Midbrain (tissue), 1 donor: ENCODE data around the gene SLC12A3.
"Not testable (repeated sequence)": the region's sequence is repeated elsewhere in the genome, so short reads cannot be mapped to it uniquely, and the experiment has no call there.

ENCODE experiments used
- DNase-seq: peaks from one replicate; lab custom pipeline; 2025; lab: John Stamatoyannopoulos, UW

The SLC12A3 gene

DNA sequence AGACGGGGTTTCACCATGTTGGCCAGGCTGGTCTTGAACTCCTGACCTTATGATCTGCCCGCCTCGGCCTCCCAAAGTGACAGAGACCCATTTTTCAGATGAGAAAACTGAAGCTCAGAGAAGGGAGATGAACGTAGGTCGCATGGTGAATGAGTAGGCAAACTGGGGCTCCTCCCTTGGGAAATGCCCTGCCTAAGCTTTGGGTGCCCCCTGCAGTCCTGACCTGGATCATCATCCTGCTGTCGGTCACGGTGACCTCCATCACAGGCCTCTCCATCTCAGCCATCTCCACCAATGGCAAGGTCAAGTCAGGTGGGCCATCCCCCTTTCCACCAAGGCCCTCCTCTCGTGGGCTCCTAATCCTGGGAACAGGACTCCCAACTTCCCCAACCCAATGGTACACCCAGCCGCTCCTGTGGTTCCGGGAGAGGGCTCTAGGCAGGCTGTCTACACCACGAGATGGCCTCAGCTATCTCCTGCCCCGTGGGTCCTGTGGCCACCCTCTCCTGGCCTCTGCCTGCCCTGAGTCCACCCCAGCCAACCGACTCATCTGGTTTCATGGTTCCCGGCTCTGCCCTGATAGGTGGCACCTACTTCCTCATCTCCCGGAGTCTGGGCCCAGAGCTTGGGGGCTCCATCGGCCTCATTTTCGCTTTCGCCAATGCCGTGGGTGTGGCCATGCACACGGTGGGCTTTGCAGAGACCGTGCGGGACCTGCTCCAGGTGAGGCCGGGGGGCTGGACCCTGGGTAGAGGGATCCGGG, 4.7 kb downstream of the SLC12A3 start:
- DNase-seq: no peak

DNA sequence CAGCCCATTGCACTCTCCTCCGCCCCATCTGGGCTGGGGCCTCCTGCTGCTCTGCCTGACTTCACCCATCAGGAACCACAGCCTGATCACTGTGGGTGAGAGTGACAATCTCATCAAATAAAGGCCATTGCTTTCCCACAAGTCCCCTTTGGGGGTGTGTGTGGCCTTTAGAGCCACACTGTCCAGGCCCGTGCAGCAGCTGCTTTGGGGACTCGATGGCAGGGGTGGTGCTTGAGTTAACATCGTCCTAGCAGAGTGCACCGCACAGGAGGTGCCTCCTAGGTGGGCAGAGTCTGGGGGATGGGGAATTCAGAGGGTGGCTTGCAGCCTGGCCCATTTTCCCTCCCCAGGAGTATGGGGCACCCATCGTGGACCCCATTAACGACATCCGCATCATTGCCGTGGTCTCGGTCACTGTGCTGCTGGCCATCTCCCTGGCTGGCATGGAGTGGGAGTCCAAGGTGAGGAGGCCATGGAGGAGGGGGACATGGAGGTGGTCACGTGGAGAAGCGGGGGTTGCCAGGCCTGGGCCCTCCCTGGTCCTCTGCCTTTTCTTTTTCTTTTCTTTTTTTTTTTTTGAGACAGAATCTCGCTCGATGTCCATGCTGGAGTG, 5.4 kb downstream of the SLC12A3 start:
- DNase-seq: no peak

DNA sequence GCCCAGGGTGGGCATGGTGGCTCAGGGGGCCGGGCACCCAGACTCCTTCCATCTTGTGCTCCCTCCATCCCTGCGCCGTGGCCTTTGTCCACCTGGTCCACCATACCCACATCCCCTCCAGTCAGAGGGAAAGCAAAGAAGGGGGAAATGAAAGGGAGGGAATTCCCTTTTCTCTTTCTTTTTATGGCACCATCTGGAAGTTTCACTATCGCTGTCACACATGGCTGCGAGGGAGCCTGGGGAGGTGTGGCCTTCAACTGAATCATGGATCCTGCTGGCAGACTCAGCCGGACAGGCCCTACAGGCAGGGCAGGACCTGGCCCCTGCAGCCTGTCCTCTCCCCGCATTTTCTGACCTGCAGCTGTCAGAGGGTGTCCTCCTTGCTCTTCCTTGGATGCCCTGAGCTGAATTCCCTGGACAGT, 6.2 kb downstream of the SLC12A3 start:
- DNase-seq: no peak

DNA sequence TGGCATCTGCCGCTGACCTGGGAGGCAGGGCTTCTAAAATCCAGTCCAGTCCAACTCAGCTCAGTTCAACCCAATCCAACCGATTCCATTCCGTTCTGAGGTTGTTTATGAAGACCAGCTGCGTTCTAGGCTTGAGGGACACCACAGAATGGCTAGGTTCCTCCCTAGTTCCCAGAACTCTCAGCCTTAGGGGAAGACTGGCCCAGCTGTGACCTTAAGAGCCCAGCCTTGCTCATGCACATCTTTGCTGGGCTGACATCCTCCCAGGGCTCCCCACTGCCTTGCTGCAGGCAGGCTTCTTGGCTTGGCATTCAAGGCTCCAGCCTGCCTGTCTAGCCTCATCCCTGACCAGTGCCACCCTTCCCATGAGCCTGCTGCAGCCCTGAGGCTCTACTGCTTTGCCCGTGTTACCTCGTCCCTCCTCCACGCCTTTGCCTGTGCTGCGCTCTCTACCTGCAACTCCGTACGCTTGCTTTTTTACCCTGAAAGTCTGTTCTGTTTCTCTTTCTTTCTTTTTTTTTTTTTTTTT, 7.9 kb downstream of the SLC12A3 start:
- no peak for DNase-seq

DNA sequence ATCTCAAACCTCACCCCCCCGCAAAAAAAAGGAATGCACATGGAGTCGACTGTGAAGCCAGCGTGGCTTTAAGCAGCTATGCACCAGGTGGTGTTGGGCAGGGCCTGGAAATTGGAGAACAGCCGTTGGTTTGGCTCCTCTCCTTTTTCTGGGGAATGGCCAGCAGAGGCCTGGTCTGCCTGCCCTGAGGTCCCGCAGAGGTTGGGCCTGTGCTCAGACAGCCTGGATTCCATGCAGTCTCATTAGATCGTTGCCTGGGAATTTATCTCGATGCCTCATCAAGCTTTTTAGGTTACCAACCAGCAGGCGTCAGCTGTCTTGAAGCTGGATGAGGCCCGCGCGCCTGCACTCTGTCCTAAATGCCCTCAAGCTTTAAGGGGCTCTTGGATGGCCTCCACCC, 9.8 kb downstream of the SLC12A3 start:
- no peak for DNase-seq

DNA sequence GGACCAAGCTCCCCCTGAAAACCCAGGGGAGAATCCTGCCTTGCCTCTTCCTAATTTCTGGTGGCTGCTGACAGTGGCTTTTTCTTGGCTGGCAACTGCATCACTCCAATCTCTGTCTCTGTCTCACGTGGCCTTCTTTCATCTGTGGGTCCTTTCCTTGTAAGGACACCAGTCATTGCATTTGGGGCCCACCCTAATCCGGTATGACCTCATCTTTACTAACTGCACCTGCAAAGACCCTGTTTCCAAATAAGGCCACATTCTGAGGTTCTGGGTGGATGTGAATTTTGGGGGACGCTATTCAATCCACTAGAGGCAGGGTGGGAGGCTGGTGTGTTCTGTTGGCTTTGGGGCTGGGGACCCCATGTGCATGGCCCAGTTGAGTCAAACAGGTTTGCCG, 11.0 kb downstream of the SLC12A3 start:
- no peak for DNase-seq

DNA sequence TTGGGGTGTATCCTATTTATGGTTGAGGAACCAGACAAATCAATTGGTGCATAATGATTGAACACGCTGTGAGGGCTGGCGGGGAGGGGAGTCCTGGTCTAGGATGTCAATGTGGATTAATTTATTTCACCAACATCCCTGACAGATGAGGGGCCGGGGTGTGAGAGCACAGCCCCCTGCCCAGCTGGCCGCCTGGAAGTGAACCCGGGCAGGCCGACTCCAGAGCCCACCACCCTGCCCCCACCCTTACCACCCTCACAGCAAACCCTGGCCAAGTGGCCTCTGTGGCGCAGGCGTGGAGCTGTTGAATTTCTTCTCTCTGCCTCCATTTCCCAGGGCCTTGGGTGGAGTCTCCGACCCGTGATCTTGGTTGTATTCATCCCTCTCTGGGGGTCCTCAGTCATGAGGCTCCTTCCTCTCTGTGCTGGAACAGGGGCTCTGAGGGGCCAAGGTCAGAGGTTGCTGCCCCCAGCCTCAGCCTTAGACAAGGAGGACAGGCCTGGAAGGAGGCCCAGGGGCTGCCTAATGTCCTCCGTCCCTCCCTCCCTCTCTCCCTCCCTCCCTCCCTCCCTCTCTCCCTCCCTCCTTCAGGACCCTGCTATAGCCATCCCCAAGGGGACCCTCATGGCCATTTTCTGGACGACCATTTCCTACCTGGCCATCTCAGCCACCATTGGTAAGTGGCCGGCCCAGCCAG, 12.6 kb downstream of the SLC12A3 start:
- no peak for DNase-seq

DNA sequence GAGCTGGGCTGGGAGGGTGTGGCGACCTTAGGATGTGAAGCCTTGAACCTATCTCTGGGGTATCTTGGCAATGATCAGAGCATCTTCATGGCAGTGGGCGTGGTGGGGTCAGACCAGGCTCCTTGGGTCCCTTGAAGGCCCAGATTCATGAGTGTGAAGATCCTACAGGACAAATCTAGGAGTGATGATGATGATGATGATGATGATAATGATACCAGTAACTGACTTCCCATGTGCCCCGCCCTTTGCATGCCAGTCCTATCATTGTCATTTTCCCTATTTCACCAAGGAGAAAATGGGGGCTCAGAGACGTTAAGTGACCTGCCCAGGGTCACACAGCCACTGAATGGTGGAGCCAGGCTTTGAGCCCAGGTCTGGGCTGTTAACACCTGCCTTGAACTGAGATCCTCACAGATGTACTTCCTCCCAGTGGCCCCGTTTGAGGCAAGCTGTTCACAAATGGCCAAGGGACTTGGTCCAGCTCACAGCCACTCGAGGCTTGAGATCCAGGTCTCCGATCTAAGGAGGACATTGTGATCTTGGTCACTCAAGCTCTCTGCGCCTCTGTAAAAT, 13.4 kb downstream of the SLC12A3 start:
- DNase-seq: no peak

DNA sequence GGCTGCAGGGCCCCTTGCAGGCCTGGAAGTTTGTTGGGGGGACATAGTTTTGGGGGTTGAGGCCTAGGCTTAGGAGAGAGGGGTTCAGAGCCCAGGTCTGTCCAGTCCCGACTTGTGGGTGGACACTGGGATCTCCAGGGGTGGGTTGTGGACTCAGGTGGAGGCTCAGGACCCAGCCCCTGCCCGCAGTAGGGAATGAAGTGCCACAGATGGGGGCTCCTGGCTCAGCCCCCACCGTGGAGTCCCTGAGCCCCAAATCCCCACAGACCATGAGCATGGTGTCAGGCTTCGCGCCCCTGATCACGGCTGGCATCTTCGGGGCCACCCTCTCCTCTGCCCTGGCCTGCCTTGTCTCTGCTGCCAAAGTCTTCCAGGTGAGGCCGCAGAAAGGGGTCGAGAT, 14.3 kb downstream of the SLC12A3 start:
- DNase-seq: no peak

DNA sequence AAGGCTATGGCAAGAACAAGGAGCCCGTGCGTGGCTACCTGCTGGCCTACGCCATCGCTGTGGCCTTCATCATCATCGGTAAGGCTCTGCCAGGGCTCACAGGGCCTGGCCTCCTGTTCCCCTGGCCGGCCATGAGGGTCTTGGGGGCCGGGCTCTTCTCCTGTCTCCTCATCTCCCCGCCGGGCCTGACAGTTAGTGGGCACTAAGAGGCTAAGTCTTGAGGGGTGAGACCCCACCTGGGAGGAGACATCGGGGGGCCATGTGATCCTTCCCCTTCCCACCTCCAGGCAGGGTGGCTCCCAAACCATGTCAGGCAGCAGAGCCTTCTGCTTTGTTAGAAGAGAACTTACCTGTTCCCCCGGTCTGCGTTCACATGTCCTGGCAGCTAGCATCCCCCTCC, 15.2 kb downstream of the SLC12A3 start:
- no peak for DNase-seq

DNA sequence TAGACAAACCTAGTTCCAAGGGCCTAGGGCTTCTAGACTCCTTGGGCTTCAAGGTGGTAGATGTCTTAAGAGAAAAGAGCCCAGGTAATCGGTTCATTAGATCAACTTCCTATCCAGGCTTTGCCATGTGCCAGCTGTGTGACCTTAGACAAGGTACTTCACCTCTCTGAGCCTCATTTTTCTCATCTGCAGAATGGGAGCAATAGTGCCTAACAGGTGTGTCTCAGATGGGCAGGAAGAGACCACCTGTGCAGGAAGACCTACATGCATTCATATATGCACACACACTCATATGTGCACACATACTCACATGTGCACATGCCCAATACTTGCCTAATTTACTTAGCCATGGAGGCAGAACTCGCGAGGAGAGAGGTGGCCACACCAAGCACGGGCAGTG, 15.7 kb downstream of the SLC12A3 start:
- DNase-seq: no peak

DNA sequence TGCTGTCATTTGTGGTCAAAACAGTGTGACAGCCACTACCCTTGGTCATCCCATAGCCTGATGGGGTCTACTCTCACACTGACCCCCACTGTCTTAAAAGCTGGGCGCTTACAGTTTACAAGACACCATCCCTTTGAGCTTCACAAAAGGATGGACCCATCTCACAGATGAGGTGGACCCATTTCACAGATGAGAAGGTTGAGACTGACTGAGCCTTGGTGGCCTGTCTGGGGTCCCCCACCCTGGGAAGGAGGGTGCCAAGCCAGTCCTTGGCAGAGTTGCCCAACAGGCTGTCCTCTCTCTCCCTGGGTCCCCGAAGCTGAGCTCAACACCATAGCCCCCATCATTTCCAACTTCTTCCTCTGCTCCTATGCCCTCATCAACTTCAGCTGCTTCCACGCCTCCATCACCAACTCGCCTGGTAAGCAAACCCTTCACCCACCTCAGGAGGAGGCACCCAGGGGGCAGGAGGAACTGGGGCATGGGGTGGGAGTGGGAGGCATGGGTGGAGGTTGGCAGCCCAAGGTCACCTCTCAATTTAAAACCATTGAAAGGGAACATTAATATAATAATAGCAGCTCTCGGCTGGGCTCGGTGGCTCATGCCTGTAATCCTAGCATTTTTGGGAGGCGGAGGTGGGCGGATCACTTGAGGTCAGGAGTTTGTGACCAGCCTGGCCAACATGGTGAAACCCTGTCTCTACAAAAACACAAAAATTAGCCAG, 17.2 kb downstream of the SLC12A3 start:
- DNase-seq: no peak

DNA sequence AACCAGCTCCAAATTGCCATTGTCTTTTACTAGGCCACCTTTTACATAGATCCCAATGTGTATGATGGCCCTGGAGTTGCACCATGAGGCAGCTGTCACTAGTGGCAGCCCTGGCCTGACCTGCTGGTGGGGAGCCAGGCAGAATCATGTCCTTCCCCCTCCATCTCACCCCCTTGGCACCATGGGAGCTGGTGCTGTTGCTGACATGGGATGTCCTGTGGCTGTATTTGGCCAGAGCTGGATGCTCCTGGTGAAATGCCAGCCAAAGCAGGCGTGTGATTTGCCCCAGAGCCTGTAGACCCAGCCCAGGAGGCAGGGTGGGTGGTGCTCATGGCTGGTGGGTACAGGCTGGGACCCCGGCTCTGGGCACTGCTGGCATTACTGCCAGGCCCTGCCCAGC, 18.6 kb downstream of the SLC12A3 start:
- DNase-seq: no peak

DNA sequence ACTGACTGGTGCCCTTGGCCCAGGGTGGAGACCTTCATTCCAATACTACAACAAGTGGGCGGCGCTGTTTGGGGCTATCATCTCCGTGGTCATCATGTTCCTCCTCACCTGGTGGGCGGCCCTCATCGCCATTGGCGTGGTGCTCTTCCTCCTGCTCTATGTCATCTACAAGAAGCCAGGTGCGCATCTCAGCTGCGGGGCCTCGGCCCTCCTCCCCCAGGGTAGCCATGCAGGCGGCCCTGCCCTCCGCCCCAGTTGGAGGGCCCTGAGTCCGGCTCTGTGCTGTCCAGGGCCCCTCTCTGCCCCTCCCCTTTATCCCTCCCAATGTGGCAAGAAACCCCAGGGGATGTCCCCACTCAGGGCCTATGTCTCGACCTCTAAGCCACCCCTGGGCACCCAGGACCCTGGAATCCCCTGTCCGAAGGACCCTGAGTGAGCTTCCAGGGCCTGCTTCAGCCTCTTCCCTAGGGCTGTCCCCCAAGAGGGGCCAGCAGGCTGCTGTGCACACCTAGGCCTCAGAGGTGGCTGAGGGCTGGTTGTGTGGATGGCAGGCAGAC, 19.1 kb downstream of the SLC12A3 start:
- DNase-seq: no peak

DNA sequence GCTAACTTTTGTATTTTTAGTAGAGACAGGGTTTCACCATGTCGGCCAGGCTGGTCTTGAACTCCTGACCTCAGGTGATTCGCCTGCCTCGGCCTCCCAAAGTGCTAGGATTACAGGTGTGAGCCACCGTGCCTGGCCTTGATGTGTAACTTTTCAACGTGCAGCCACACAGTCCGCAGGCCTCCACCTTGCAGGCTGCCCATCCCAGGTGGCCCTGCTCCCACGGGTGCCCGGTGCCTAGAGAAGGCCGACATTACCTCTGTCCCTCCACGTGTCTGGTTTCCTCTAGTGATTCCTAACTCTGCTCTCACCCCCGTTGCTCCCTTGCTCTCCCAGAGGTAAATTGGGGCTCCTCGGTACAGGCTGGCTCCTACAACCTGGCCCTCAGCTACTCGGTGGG, 19.9 kb downstream of the SLC12A3 start:
- not testable (repeated sequence) for DNase-seq

DNA sequence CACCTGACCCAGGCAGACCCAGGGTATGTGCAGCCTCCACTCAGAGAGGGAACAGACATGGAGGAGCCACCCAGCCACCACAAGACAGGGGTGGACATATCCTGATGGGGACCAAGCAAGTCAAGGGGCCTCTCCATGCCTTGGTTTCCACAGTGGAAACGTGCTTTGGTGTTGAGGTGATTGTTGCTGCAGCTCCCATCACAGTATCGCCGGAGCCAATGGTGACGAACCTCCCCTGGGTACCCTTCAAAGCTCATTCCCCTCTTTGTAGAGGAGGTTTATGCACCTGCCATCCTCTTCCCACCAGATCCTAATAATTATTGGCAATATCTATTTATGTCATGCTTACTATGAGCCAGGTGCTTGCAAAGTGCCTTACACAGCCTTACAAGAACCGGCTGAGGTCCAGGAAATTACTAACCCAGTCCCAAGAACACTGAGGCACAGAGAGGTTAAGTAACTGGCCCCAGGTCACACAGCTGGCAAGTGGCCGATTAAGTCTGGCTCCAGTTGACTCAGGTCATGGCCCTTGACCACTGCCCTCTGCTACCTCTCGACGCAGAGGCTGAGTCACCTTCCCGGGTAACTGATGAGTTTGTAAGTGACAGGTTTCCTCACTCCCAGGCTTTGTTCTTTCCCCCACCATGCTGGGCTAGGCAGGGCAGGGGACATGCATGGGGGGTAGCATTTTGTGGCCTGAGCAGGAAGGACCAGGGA, 20.6 kb downstream of the SLC12A3 start:
- no peak for DNase-seq

DNA sequence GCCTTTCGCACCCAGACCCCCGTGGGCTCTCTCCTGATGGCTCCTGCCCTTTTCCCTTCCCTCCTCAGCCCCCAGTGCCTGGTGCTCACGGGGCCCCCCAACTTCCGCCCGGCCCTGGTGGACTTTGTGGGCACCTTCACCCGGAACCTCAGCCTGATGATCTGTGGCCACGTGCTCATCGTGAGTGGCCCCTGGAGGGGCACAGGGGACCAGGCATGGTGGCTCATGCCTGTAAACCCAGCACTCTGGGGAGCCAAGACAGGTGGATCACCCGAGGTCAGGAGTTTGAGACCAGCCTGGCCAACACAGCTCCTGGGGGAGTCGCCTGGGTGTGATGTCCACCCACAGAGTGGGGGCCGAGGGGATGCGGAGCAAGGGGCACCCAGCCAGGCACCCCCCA, 21.3 kb downstream of the SLC12A3 start:
- no peak for DNase-seq

DNA sequence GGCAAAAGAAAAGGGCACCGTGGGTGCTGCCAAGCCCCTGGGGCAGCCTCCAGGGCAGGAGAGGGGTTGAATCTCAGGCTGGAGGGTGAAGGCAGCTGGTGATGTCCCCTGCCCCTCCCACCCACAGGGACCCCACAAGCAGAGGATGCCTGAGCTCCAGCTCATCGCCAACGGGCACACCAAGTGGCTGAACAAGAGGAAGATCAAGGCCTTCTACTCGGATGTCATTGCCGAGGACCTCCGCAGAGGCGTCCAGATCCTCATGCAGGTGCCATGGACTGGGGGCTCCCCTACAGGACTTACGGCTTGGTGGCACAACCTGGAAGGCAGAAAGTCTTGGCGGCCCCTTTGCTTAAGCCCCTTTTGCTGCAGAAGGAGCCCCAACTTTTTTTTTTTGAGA, 21.8 kb downstream of the SLC12A3 start:
- DNase-seq: no peak

DNA sequence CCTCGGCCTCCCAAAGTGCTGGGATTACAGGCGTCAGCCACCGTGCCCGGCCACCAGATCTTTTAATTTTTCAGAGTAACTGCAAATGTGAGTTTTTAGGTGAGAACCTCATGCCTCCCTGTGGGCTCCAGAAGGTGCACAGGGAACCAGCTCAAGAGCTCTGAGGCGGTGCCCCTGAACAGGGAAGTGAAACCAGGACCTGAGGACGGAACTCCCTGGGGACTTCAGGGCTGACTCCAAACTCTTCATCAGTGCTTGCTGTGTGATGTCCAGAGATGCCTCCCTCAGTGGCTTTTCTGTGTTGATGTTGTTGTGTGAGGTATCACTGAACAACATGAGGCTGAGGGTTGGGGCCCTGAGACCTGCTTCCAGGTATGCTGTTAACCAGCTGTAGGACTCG, 23.8 kb downstream of the SLC12A3 start:
- DNase-seq: no peak

DNA sequence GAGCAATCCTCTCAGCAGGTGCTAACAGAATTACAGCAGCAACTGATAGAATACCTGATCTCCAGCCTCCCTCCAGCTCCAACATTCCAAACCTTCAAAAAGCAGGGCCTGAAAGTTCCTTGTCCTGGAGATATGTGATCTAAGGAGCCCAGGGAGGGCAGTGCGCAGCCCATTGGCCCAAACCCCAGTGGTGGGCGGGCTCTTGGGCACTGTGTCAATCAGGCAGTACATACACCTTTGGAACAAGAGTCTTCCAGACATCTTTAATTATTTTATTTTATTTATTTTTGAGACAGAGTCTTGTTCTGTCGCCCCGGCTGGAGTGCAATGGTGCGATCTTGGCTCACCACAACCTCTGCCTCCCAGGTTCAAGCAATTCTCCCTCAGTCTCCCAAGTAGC, 24.2 kb downstream of the SLC12A3 start:
- DNase-seq: no peak

DNA sequence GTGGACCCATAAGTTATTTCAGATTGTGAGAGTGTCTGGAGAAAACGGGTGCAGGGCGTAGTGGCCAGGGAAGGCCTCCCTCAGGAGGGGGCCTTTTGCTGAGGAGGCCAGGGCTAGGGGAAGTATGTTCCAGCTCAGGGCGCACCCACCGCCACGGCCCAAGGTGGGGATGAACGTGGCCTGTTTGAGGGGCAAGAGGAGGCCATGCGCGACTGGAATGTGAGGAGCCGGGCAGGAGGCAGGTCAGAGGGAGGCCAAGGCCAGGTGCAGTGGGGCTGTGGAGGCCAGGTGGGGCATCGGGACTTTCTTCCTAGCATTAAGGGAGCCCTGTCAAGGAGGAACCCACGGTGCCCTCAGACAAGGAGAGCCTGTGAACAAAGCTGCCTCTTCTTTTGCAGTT, 26.7 kb downstream of the SLC12A3 start:
- no peak for DNase-seq
